Sigmoid colon (tissue), 3 donors: ENCODE results near the gene HNRNPH3.

Source experiments
- POLR2A ChIP-seq, 2 donors: fragments of 450-650 bp; IDR thresholded peaks; one replicate each; pipeline ENCODE4 v1.6.1; 2016; ENCODE audit warnings: antibody characterized with exemption in 2 of 2, mild to moderate bottlenecking in 2 of 2, moderate library complexity in 2 of 2
- TF ChIP-seq, protein P1 (sequence below), 4 experiments: fragments of 450-650 bp in 3 of 4; fragments of 200-600 bp in 1 of 4; IDR thresholded peaks; one replicate each; pipeline ENCODE4 v1.5.1; 2016 to 2019; ENCODE audit warnings: antibody characterized with exemption in 4 of 4, mild to moderate bottlenecking in 3 of 4, moderate library complexity in 2 of 4

DNA sequence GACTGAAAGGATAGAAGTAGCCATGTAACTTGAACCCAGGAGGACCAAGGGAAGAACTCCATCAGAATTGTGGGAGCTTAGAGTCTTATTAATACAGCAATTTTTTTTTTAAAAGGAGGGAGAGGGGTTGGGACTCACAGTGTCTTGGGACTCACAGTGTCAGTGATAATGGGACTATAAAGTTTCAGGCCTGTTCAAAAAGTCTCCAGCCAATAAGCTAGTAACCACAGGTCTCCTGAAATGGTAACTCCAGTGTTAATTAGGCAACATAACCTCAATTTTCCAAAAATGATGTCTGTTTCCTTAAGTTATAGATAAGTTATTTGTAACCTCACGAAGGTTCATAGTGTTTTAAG lies 2.4 kb upstream of the HNRNPH3 start:
- TF ChIP-seq, protein P1, sequence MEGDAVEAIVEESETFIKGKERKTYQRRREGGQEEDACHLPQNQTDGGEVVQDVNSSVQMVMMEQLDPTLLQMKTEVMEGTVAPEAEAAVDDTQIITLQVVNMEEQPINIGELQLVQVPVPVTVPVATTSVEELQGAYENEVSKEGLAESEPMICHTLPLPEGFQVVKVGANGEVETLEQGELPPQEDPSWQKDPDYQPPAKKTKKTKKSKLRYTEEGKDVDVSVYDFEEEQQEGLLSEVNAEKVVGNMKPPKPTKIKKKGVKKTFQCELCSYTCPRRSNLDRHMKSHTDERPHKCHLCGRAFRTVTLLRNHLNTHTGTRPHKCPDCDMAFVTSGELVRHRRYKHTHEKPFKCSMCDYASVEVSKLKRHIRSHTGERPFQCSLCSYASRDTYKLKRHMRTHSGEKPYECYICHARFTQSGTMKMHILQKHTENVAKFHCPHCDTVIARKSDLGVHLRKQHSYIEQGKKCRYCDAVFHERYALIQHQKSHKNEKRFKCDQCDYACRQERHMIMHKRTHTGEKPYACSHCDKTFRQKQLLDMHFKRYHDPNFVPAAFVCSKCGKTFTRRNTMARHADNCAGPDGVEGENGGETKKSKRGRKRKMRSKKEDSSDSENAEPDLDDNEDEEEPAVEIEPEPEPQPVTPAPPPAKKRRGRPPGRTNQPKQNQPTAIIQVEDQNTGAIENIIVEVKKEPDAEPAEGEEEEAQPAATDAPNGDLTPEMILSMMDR (IDR thresholded peaks at IDR 0.05), result no peak
- TF ChIP-seq POLR2A (IDR thresholded peaks at IDR 0.05), result no peak
